ENCODE data around the gene POU3F3.

POU3F3 gene

GRCh38 chr2:104891145-104891544 is 37.2 kb downstream of the POU3F3 start:
- no peak for TF ChIP-seq CTCF (IDR thresholded peaks at IDR 0.05; ENCODE audit: low read depth, low read length)
- no peak for TF ChIP-seq POLR2A (IDR thresholded peaks at IDR 0.05; ENCODE audit: extremely low read depth, insufficient read length)
- TF ChIP-seq MAX (IDR thresholded peaks at IDR 0.05; ENCODE audit: low read depth, low read length) = no peak
- no peak for TF ChIP-seq MYC (IDR thresholded peaks at IDR 0.05; ENCODE audit: low read depth, low read length)
- no peak for DNase-seq (ENCODE audit: low read depth)
- no peak overlapping the region for H3K4me3 ChIP-seq (ENCODE audit: low read depth, low read length)

GRCh38 chr2:104896446-104896845 is 42.5 kb downstream of the POU3F3 start:
- no peak overlapping the region for H3K4me3 ChIP-seq (ENCODE audit: low read depth, low read length)
- TF ChIP-seq POLR2A (IDR thresholded peaks at IDR 0.05; ENCODE audit: extremely low read depth, insufficient read length) (no peak), MAX (IDR thresholded peaks at IDR 0.05; ENCODE audit: low read depth, low read length) (no peak)
- no peak for DNase-seq (ENCODE audit: low read depth)

GRCh38 chr2:104897515-104898184 is 43.7 kb downstream of the POU3F3 start:
- DNase-seq (ENCODE audit: low read depth) = peak; percentile 5

GRCh38 chr2:104900608-104901007 is 46.7 kb downstream of the POU3F3 start:
- no peak for DNase-seq (ENCODE audit: low read depth)
- no peak for TF ChIP-seq POLR2A (IDR thresholded peaks at IDR 0.05; ENCODE audit: extremely low read depth, insufficient read length)
- TF ChIP-seq MAX (IDR thresholded peaks at IDR 0.05; ENCODE audit: low read depth, low read length) = no peak
- TF ChIP-seq CTCF (IDR thresholded peaks at IDR 0.05; ENCODE audit: low read depth, low read length) = no peak
- no peak for TF ChIP-seq MYC (IDR thresholded peaks at IDR 0.05; ENCODE audit: low read depth, low read length)
- H3K4me3 ChIP-seq (ENCODE audit: low read depth, low read length) = no peak overlapping the region

More at GRCh38 chr2:104897515-104898184, 43.7 kb downstream of the POU3F3 start:
- TF ChIP-seq POLR2A (IDR thresholded peaks at IDR 0.05; ENCODE audit: extremely low read depth, insufficient read length) (no peak), MYC (IDR thresholded peaks at IDR 0.05; ENCODE audit: low read depth, low read length) (no peak)
- H3K4me3 ChIP-seq (ENCODE audit: low read depth, low read length) = no peak overlapping the region

GRCh38 chr2:104901037-104901881 is 47.3 kb downstream of the POU3F3 start:
- H3K4me3 ChIP-seq (ENCODE audit: low read depth, low read length) = no peak overlapping the region
- TF ChIP-seq MAX (IDR thresholded peaks at IDR 0.05; ENCODE audit: low read depth, low read length) (no peak), MYC (IDR thresholded peaks at IDR 0.05; ENCODE audit: low read depth, low read length) (no peak), POLR2A (IDR thresholded peaks at IDR 0.05; ENCODE audit: extremely low read depth, insufficient read length) (no peak)
- no peak for DNase-seq (ENCODE audit: low read depth)

- H3K4me3 ChIP-seq (ENCODE audit: low read depth, low read length) = no peak overlapping the region
- TF ChIP-seq POLR2A (IDR thresholded peaks at IDR 0.05; ENCODE audit: extremely low read depth, insufficient read length) = no peak
- no peak for TF ChIP-seq MYC (IDR thresholded peaks at IDR 0.05; ENCODE audit: low read depth, low read length)
- TF ChIP-seq MAX (IDR thresholded peaks at IDR 0.05; ENCODE audit: low read depth, low read length) = no peak
- TF ChIP-seq CTCF (IDR thresholded peaks at IDR 0.05; ENCODE audit: low read depth, low read length) = no peak
- DNase-seq (ENCODE audit: low read depth) = no peak
Observed at GRCh38 chr2:104902317-104902716, 48.4 kb downstream of the POU3F3 start.
